Activated T-helper 1 cell treated with anti-CD3 and anti-CD28 coated beads, Interleukin-2, amount 50 U/mL, for 16 hours (primary cell): ENCODE data around the gene EFCAB6.

ENCODE experiments used
- DNase-seq, 2 donors: peaks; one replicate each; pipeline ENCODE4 v3.0.0-alpha.2; 2020; ENCODE audit warnings: low read depth in 1 of 2, low spot score in 1 of 2

EFCAB6 gene

GRCh38 chr22:43510281-43511070 is 301.6 kb downstream of the EFCAB6 start:
- no peak for DNase-seq

DNA sequence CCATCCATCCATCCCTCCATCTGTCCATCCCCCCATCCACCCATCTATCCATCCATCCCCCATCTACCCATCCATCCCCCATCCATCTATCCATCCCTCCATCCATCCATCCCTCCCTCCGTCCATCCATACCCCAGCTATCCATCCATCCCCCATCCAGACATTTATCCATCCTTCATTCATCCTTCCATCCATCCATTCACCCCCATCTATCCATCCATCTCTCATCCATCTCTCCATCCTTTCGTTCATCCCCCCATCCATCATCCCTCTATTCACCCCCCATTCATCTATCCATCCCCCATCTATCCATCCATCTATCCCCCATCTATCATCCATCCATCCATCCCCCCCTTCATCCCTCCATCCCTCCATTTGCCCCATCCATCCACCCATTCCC is 302.8 kb downstream of the EFCAB6 start:
- DNase-seq = no peak

DNA sequence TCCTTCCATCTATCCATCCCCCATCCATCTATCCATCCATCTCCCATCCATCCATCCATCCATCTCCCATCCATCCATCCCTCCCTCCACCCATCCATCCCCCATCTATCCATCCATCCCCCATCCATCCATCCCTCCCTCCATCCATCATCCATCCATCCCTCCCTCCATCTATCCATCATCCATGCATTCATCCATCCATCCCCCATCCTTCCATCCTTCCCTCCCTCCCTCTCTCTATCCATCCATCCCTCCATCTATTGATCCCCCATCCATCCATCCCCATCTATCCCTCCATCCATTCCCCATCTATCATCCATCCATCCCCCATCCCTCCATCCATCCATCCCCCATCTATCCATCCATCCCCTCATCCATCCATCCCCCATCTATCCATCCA is 303.6 kb downstream of the EFCAB6 start:
- DNase-seq = no peak

DNA sequence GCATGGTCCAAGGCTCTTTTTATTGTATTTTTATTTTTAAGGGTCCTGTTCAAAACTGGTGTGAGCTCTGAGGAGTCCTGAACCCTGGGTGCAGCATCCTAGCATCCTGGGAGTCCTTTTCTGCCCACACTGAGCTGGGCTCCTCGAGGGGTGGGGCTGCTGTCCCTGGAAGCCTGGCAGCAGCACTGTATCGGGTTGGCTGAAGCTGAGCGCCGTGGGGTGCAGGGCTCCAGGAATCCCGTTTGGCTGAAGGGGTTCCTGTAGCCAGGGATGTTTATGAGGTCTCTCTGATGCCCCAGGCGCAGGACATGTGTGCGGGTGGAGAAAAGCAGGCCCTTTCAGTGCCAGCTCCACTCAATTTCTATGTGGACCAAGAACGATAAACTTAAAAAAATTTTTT is 304.9 kb downstream of the EFCAB6 start:
- no peak for DNase-seq

- DNase-seq = no peak
These were observed 305.6 kb downstream of the EFCAB6 start for GRCh38 chr22:43506487-43506886.

DNA sequence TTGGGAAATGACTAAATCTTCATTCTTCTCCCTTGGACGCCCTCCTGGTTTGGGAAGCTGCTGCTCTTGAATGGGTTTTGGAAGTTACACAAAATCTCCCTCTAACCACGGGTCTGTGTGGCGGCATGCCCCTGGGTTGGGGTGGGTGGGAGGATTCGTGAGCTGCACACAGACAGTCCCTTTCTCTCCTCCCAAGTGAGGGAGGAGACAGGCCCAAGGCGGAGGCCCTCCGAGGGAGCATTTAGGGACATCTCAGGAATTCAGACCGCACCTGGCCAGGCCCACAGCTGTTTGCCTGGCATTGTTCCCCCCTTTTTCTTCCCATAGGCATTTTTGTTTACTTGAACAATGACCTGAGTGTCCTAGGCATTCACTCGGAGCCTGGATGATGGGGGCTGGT is 306.2 kb downstream of the EFCAB6 start:
- DNase-seq = no peak

GRCh38 chr22:43505423-43505822 is 306.7 kb downstream of the EFCAB6 start:
- no peak for DNase-seq

DNA sequence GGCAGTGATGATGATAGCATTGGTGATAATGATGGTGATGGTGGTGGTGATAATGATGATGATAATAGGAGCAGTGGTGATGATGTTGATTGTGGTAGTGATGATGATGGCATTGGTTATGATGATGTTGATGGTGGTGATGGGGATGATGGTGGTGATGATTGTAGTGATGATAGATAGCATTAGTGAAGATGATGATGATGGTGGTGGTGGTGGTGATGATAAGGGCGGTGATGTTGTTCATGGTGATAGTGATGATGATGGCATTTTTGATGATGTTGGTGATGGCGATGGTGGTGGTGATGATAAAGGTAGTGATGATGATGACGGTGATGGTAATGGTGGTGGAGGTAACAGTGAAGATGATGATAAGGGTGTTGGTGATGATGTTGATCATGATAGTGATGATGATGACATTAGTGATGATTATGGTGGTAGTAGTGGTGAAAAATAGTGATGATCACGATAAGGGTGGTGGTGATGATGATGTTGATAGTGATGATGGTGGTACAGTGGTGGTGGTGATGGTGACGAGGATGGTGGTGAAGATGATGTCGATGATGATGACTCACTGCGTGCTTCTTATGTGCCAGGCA is 307.3 kb downstream of the EFCAB6 start:
- no peak for DNase-seq

GRCh38 chr22:43504068-43504467 is 308.0 kb downstream of the EFCAB6 start:
- DNase-seq = no peak

GRCh38 chr22:43502306-43502874 is 309.7 kb downstream of the EFCAB6 start:
- DNase-seq = no peak

DNA sequence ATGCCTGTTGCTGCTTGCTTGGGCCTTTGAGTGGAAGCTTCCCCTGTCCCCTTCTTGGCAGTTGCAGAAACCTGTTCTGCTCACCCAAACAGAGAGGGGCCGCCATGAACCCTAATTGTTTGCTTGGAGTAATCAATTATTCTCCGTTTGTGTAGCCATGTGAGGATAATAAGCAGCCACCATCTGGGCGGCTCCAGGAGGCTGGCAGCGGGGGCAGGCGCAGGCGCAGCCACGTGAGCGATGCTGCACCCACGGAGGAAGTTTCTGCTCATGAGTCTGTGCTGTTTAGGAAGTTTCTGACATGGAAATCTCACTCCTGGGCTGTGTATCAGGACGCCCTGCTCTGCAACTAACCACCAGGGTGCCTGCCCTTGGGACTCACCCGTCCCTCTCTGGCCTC is 310.2 kb downstream of the EFCAB6 start:
- DNase-seq = no peak

DNA sequence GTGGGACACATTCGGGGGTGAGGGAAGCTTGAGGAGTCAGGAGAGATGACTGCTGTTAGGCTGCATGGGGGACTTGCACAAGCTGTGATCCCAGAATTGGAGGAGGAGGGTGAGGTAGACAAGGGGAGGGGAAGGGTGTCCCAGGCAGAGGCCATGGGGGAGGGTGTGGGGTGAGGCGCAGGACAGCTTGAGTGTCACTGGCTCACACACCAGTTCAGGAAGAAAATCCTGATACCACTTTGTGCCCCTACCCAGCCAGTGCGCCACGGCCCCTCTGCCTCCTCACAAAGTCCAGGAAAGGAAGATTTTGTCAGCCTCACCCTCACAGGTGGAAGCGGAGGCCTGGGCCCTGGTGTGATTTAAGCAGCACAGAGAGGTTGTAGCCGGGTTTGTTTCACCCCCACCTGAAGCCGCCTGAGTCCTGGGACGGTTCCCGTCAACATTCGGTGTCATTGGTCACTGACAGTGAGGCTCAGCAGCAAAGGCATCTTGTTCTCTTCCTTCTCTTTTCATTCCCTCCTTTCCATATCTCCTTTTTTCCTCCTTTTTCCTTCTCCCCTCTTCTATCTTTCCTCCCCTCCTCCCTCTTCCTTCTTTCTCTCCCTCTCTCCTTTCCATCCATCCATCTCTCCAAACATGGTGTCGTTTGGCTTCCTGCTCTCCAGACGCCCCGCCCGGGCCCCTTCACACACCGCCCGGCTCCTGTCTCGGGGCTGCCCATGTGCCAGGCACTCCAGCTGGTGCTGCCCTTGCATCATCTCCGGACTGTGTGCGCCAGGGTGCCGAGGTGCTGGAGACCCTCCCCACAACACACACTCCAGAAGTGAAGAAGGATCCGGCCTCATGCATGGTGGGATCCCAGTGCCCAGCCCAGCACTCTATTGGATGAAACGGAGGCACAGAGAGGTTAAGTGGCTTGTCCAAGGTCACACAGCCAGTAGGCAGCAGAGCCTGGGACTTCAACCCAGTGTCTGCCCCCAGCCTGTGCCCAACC is 311.0 kb downstream of the EFCAB6 start:
- DNase-seq = no peak

DNA sequence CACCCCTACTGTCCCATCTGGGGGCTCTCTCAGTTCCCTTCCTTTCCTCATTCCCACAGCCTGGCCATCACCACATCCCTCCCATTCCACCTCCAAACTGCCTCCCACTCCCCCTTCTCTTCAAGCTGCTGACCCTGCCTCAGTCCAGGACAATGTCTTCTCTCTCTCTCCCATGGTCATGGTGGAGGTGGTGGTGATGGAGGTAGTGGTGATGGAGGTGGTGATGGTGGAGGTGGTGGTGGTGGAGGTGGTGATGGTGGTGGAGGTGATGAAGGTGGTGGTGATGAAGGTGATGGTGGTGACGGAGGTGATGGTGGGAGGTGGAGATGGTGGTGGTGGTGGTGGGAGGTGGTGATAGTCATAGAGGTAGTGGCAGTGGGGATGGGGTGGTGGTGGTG is 313.2 kb downstream of the EFCAB6 start:
- no peak for DNase-seq

DNA sequence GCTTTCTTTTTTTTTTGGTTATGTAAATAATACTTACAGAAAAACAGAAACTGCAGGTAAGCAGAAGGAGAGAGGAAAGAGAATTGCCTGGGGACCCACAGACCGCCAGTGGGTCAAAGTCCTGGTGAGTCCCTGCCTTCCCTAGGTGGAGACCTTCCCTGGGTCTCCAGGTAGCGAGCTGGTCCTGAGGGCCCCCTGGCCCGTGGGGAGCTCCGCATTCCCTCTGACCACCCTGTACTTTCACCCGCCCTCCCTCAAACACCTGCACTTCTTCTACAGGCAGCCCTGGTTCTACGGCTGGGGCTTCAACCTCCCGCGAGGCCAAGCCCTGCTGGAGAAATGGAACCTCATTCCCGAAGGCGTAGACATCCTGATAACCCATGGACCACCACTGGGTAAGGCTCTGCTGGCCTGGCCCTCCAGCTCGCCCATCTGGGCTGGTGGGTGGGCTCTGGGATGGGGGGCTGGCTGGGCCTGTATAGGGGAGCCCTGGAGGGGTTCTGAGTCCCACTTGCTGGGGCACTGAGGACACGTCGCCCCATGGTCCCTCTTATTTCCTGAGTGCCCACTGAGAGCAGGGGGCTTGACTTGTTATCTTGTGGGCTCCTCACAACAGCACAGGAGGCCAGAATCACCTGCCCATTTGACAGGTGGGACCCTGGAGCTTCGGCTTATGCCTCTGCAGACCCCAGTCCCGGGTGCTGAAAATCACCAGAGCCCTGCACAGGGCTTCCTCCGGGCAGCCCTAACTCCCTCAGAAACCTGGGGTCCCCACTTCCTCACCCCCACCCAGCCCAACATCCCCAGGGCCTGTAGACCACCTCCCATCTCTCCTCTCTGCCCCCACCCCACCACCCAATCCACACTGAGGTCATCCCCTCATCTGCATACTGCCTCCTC is 313.9 kb downstream of the EFCAB6 start:
- no peak for DNase-seq

DNA sequence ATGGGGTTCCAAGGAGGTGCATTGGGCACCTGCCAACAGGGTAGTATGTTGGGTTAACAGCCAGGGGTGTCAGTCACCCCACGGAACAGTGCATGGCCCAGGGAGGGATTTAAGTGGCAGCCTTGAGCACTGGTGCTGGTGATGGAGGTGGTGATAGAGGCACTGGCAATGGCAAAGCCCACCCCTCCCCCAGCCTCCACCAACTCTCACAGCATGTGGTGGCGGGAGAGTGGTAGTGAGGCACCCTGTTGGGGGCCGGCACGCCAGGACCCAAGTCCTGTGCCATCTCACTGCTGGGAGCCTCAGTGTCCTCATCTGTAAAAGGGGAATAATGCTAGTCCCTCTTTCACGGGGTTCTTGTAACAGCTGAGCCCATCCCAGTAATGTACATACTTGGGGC is 318.8 kb downstream of the EFCAB6 start:
- DNase-seq = no peak

- no peak for DNase-seq
These were observed 320.4 kb downstream of the EFCAB6 start for GRCh38 chr22:43491737-43492136.

DNA sequence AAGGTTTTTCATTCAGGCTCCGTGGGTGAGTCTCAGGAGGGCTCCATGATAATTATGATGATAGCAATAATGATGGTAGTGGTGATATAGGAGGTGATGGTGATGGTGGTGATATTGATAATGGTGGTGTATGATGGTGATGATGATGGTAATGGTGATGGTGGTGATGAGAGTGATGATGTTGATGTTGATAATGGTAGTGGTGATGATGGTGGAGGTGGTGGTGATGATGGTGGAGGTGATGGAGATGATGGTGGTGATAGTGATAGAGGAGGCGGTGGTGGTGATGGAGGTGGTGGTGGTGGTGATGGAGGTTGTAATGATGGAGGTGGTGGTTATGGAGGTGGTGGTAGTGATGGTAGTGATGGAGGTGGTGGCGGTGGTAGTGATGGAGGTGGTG is 320.9 kb downstream of the EFCAB6 start:
- DNase-seq = no peak

DNA sequence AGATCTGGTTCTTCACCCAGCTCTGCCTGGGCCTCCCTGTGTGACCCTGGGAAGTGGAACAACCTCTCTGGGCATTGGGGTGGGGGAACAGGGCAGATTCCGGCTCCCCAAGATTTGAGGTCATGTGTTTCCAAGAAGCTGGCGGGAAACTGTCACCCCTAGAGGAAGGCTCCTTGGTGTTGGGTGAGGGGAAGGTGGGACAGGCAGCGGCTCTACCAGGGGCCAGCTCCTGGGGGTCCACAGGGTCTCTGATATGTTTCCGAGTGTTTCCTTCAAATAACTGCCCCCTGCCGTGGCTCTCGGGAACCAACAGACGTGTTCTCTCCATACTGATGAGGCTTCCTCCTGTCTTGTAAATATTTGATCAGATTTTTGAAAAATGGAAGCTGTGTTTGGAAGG is 321.8 kb downstream of the EFCAB6 start:
- DNase-seq = no peak

DNA sequence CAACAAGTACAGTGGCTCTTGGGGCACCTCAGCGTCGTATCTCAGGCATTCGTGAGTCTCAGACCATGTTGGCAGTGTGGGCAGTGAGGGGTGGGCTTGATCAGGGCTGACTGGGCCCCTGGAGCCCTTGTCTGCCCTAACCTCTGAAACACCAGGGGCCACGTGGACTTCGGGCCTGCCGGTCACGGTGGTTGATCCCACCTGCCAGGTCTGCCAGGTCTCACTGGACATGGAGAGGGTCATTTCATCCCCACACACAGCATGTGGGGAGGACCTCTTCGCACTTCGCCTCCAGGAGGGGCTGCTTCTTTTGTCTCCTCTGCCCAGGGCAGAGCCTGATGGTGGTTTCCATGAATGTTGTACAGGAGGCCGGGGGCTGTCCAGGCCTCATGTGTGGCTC is 323.2 kb downstream of the EFCAB6 start:
- DNase-seq = no peak

GRCh38 chr22:43488031-43488866 is 323.9 kb downstream of the EFCAB6 start:
- no peak for DNase-seq
